GM19328 (cell line): ENCODE data around the gene CNTN1.

Source experiments
- ATAC-seq: cut with Tn5 transposase; IDR thresholded peaks from one replicate; pipeline ENCODE4 v1.9.1; 2021; ENCODE audit warnings: mild to moderate bottlenecking, moderate library complexity; ENCODE audit not compliant: unreplicated experiment

The CNTN1 gene

GRCh38 chr12:40834321-40834720 lies 142.1 kb downstream of the CNTN1 start:
- ATAC-seq, result no peak

- ATAC-seq, result no peak
Observed at GRCh38 chr12:40837891-40838429, 145.7 kb downstream of the CNTN1 start.

GRCh38 chr12:40843495-40843894 lies 151.3 kb downstream of the CNTN1 start:
- ATAC-seq, result no peak

- ATAC-seq, result no peak
Observed at GRCh38 chr12:40853221-40853620, 161.0 kb downstream of the CNTN1 start.

- no peak for ATAC-seq
Observed at GRCh38 chr12:40854604-40855003, 162.4 kb downstream of the CNTN1 start.

- no peak for ATAC-seq
Observed at GRCh38 chr12:40864891-40865290, 172.7 kb downstream of the CNTN1 start.

- ATAC-seq, result no peak
Observed at GRCh38 chr12:40870981-40871380, 178.7 kb downstream of the CNTN1 start.

GRCh38 chr12:40874868-40875267 lies 182.6 kb downstream of the CNTN1 start:
- no peak for ATAC-seq

GRCh38 chr12:40889329-40889728 lies 197.1 kb downstream of the CNTN1 start:
- no peak for ATAC-seq

- no peak for ATAC-seq
Observed at GRCh38 chr12:40892528-40892927, 200.3 kb downstream of the CNTN1 start.

- no peak for ATAC-seq
Observed at GRCh38 chr12:40898505-40898904, 206.3 kb downstream of the CNTN1 start.

GRCh38 chr12:40903040-40903439 lies 210.8 kb downstream of the CNTN1 start:
- no peak for ATAC-seq

GRCh38 chr12:40907115-40907527 lies 214.9 kb downstream of the CNTN1 start:
- no peak for ATAC-seq

GRCh38 chr12:40911676-40912075 lies 219.4 kb downstream of the CNTN1 start:
- no peak for ATAC-seq

GRCh38 chr12:40915172-40915571 lies 222.9 kb downstream of the CNTN1 start:
- ATAC-seq, result no peak

- no peak for ATAC-seq
Observed at GRCh38 chr12:40917561-40917960, 225.3 kb downstream of the CNTN1 start.

GRCh38 chr12:40921563-40922163 lies 229.4 kb downstream of the CNTN1 start:
- ATAC-seq, result no peak

- ATAC-seq, result no peak
Observed at GRCh38 chr12:40937891-40938290, 245.7 kb downstream of the CNTN1 start.

- no peak for ATAC-seq
Observed at GRCh38 chr12:40942326-40942725, 250.1 kb downstream of the CNTN1 start.

GRCh38 chr12:40945772-40946171 lies 253.5 kb downstream of the CNTN1 start:
- ATAC-seq, result no peak

GRCh38 chr12:40946612-40947194 lies 254.5 kb downstream of the CNTN1 start:
- ATAC-seq, result no peak

- ATAC-seq, result no peak
Observed at GRCh38 chr12:40947797-40948196, 255.6 kb downstream of the CNTN1 start.

GRCh38 chr12:40953076-40953475 lies 260.8 kb downstream of the CNTN1 start:
- no peak for ATAC-seq
